H54 (cell line): ENCODE results near the gene NOL4L.

ENCODE experiments used
- DNase-seq: peaks from one replicate; pipeline ENCODE4 v3.0.0; 2011; ENCODE audit warnings: low spot score, mixed read lengths; ENCODE audit not compliant: insufficient read length
- FAIRE-seq: peaks from 3 replicates; lab custom pipeline; 2011; peaks lifted over from hg19 to GRCh38; lab: Jason Lieb, UNC
- POLR2A ChIP-seq: IDR thresholded peaks from 2 replicates; pipeline ENCODE4 v1.6.1; 2011; ENCODE audit warnings: low read depth, mild to moderate bottlenecking, low read length

Gene NOL4L

GRCh38 chr20:32536851-32537656, 48.1 kb downstream of the NOL4L start:
- no peak for DNase-seq
- FAIRE-seq, result no peak
- no peak for TF ChIP-seq POLR2A

GRCh38 chr20:32535953-32536823, 48.9 kb downstream of the NOL4L start:
- TF ChIP-seq POLR2A, result no peak
- no peak for FAIRE-seq
- no peak for DNase-seq

- FAIRE-seq (no peak), DNase-seq (no peak)
- no peak for TF ChIP-seq POLR2A
Measured at GRCh38 chr20:32535316-32535952, 49.7 kb downstream of the NOL4L start.

- DNase-seq (no peak), FAIRE-seq (no peak)
- no peak for TF ChIP-seq POLR2A
Measured at GRCh38 chr20:32534661-32535240, 50.4 kb downstream of the NOL4L start.

GRCh38 chr20:32533732-32534131, 51.4 kb downstream of the NOL4L start:
- FAIRE-seq (no peak), DNase-seq (no peak)
- TF ChIP-seq POLR2A, result no peak

- no peak for TF ChIP-seq POLR2A
- DNase-seq (no peak), FAIRE-seq (no peak)
Measured at GRCh38 chr20:32532246-32532645, 52.9 kb downstream of the NOL4L start.

GRCh38 chr20:32528905-32529670, 56.0 kb downstream of the NOL4L start:
- FAIRE-seq (no peak), DNase-seq (no peak)
- TF ChIP-seq POLR2A, result no peak

GRCh38 chr20:32528171-32528891, 56.8 kb downstream of the NOL4L start:
- TF ChIP-seq POLR2A, result no peak
- FAIRE-seq, result no peak

GRCh38 chr20:32527447-32528055, 57.6 kb downstream of the NOL4L start:
- FAIRE-seq (no peak), DNase-seq (no peak)
- no peak for TF ChIP-seq POLR2A

More at GRCh38 chr20:32528171-32528891, 56.8 kb downstream of the NOL4L start:
- DNase-seq, result no peak

GRCh38 chr20:32527052-32527446, 58.1 kb downstream of the NOL4L start:
- FAIRE-seq (no peak), DNase-seq (no peak)
- no peak for TF ChIP-seq POLR2A

GRCh38 chr20:32526541-32526940, 58.6 kb downstream of the NOL4L start:
- TF ChIP-seq POLR2A, result no peak
- FAIRE-seq, result no peak
- DNase-seq, result no peak

GRCh38 chr20:32526125-32526524, 59.0 kb downstream of the NOL4L start:
- TF ChIP-seq POLR2A, result no peak
- DNase-seq (no peak), FAIRE-seq (no peak)
